ENCODE results near the gene CFAP61. TPM values are rescaled to one million over a fixed set of nuclear protein-coding genes. Genes with fewer than 3 reads are reported as not detected.

Gene CFAP61
- total RNA-seq, 1 donor from 2014 or later = not detected

- H3K27ac Mint-ChIP-seq = no peak overlapping the region
- no peaks in the 10 kb centered on the region for H3K9me3 Mint-ChIP-seq
- no peaks in the 10 kb centered on the region for H3K36me3 Mint-ChIP-seq (ENCODE audit: low read depth)
- H3K4me3 Mint-ChIP-seq = no peak overlapping the region
- H3K27me3 Mint-ChIP-seq (ENCODE audit: insufficient read depth) = peaks cover 17% of the 10 kb centered on the region
- DNase-seq (ENCODE audit: low spot score) = no peak
- intact Hi-C loops (cut with micrococcal nuclease) = no loop called here
- H3K4me1 Mint-ChIP-seq (ENCODE audit: low read depth) = no peaks in the 10 kb centered on the region
Measured at GRCh38 chr20:20275636-20276035, 223.3 kb downstream of the CFAP61 start.

- intact Hi-C loops (cut with micrococcal nuclease) = no loop called here
- Mint-ChIP-seq H3K9me3 (no peaks in the 10 kb centered on the region), H3K4me3 (no peak overlapping the region), H3K27ac (no peak overlapping the region), H3K4me1 (ENCODE audit: low read depth) (no peaks in the 10 kb centered on the region), H3K36me3 (ENCODE audit: low read depth) (no peaks in the 10 kb centered on the region), H3K27me3 (ENCODE audit: insufficient read depth) (peaks cover 17% of the 10 kb centered on the region)
- no peak for DNase-seq (ENCODE audit: low spot score)
Measured at GRCh38 chr20:20276811-20277530, 224.6 kb downstream of the CFAP61 start.

GRCh38 chr20:20277894-20278335 lies 225.6 kb downstream of the CFAP61 start:
- Mint-ChIP-seq H3K4me3 (no peak overlapping the region), H3K36me3 (ENCODE audit: low read depth) (no peaks in the 10 kb centered on the region), H3K27me3 (ENCODE audit: insufficient read depth) (peaks cover 17% of the 10 kb centered on the region), H3K9me3 (no peaks in the 10 kb centered on the region), H3K27ac (no peak overlapping the region), H3K4me1 (ENCODE audit: low read depth) (no peaks in the 10 kb centered on the region)
- intact Hi-C loops (cut with micrococcal nuclease) = loop anchor here (2.0 kb wide), 1 partner anchor 37 kb away; no protein-coding TSS in a partner anchor
- DNase-seq (ENCODE audit: low spot score) = no peak

- Mint-ChIP-seq H3K4me1 (ENCODE audit: low read depth) (no peaks in the 10 kb centered on the region), H3K27ac (no peak overlapping the region), H3K9me3 (no peaks in the 10 kb centered on the region), H3K27me3 (ENCODE audit: insufficient read depth) (peaks cover 3% of the 10 kb centered on the region), H3K36me3 (ENCODE audit: low read depth) (no peaks in the 10 kb centered on the region), H3K4me3 (no peak overlapping the region)
- intact Hi-C loops (cut with micrococcal nuclease) = no loop called here
- DNase-seq (ENCODE audit: low spot score) = no peak
Measured at GRCh38 chr20:20286061-20286460, 233.7 kb downstream of the CFAP61 start.

GRCh38 chr20:20289331-20289730 lies 237.0 kb downstream of the CFAP61 start:
- Mint-ChIP-seq H3K36me3 (ENCODE audit: low read depth) (no peaks in the 10 kb centered on the region), H3K27ac (no peak overlapping the region), H3K4me3 (no peak overlapping the region), H3K4me1 (ENCODE audit: low read depth) (no peaks in the 10 kb centered on the region), H3K9me3 (no peaks in the 10 kb centered on the region), H3K27me3 (ENCODE audit: insufficient read depth) (peaks cover 3% of the 10 kb centered on the region)
- intact Hi-C loops (cut with micrococcal nuclease) = no loop called here
- no peak for DNase-seq (ENCODE audit: low spot score)

GRCh38 chr20:20292472-20292871 lies 240.1 kb downstream of the CFAP61 start:
- H3K27ac Mint-ChIP-seq = no peak overlapping the region
- H3K4me3 Mint-ChIP-seq = no peak overlapping the region
- no peak for DNase-seq (ENCODE audit: low spot score)
- intact Hi-C loops (cut with micrococcal nuclease) = no loop called here
- no peaks in the 10 kb centered on the region for H3K36me3 Mint-ChIP-seq (ENCODE audit: low read depth)
- no peaks in the 10 kb centered on the region for H3K9me3 Mint-ChIP-seq
- H3K27me3 Mint-ChIP-seq (ENCODE audit: insufficient read depth) = no peaks in the 10 kb centered on the region
- no peaks in the 10 kb centered on the region for H3K4me1 Mint-ChIP-seq (ENCODE audit: low read depth)

GRCh38 chr20:20293141-20293540 lies 240.8 kb downstream of the CFAP61 start:
- Mint-ChIP-seq H3K36me3 (ENCODE audit: low read depth) (no peaks in the 10 kb centered on the region), H3K27me3 (ENCODE audit: insufficient read depth) (no peaks in the 10 kb centered on the region), H3K9me3 (no peaks in the 10 kb centered on the region), H3K4me1 (ENCODE audit: low read depth) (no peaks in the 10 kb centered on the region), H3K4me3 (no peak overlapping the region), H3K27ac (no peak overlapping the region)
- intact Hi-C loops (cut with micrococcal nuclease) = no loop called here
- DNase-seq (ENCODE audit: low spot score) = no peak

- intact Hi-C loops (cut with micrococcal nuclease) = no loop called here
- Mint-ChIP-seq H3K4me3 (no peak overlapping the region), H3K27ac (no peak overlapping the region), H3K9me3 (no peaks in the 10 kb centered on the region), H3K36me3 (ENCODE audit: low read depth) (no peaks in the 10 kb centered on the region), H3K27me3 (ENCODE audit: insufficient read depth) (no peaks in the 10 kb centered on the region), H3K4me1 (ENCODE audit: low read depth) (no peaks in the 10 kb centered on the region)
- DNase-seq (ENCODE audit: low spot score) = no peak
Measured at GRCh38 chr20:20293691-20294385, 241.5 kb downstream of the CFAP61 start.

GRCh38 chr20:20295621-20296498 lies 243.5 kb downstream of the CFAP61 start:
- no peaks in the 10 kb centered on the region for H3K9me3 Mint-ChIP-seq
- H3K4me1 Mint-ChIP-seq (ENCODE audit: low read depth) = no peaks in the 10 kb centered on the region
- H3K27ac Mint-ChIP-seq = no peak overlapping the region
- no peaks in the 10 kb centered on the region for H3K27me3 Mint-ChIP-seq (ENCODE audit: insufficient read depth)
- intact Hi-C loops (cut with micrococcal nuclease) = no loop called here
- no peaks in the 10 kb centered on the region for H3K36me3 Mint-ChIP-seq (ENCODE audit: low read depth)
- DNase-seq (ENCODE audit: low spot score) = no peak
- no peak overlapping the region for H3K4me3 Mint-ChIP-seq

GRCh38 chr20:20297181-20297580 lies 244.8 kb downstream of the CFAP61 start:
- intact Hi-C loops (cut with micrococcal nuclease) = no loop called here
- Mint-ChIP-seq H3K9me3 (no peaks in the 10 kb centered on the region), H3K27me3 (ENCODE audit: insufficient read depth) (no peaks in the 10 kb centered on the region), H3K4me1 (ENCODE audit: low read depth) (no peaks in the 10 kb centered on the region), H3K36me3 (ENCODE audit: low read depth) (no peaks in the 10 kb centered on the region), H3K4me3 (no peak overlapping the region), H3K27ac (no peak overlapping the region)
- no peak for DNase-seq (ENCODE audit: low spot score)

- no peak overlapping the region for H3K27ac Mint-ChIP-seq
Measured at GRCh38 chr20:20297752-20298151, 245.4 kb downstream of the CFAP61 start.

GRCh38 chr20:20299904-20300303 lies 247.6 kb downstream of the CFAP61 start:
- no peak overlapping the region for H3K27ac Mint-ChIP-seq
- DNase-seq (ENCODE audit: low spot score) = no peak
- H3K9me3 Mint-ChIP-seq = no peaks in the 10 kb centered on the region
- intact Hi-C loops (cut with micrococcal nuclease) = no loop called here
- no peaks in the 10 kb centered on the region for H3K27me3 Mint-ChIP-seq (ENCODE audit: insufficient read depth)
- H3K4me1 Mint-ChIP-seq (ENCODE audit: low read depth) = no peaks in the 10 kb centered on the region
- H3K4me3 Mint-ChIP-seq = no peak overlapping the region
- no peaks in the 10 kb centered on the region for H3K36me3 Mint-ChIP-seq (ENCODE audit: low read depth)

More at GRCh38 chr20:20297752-20298151, 245.4 kb downstream of the CFAP61 start:
- Mint-ChIP-seq H3K4me3 (no peak overlapping the region), H3K9me3 (no peaks in the 10 kb centered on the region), H3K4me1 (ENCODE audit: low read depth) (no peaks in the 10 kb centered on the region), H3K36me3 (ENCODE audit: low read depth) (no peaks in the 10 kb centered on the region), H3K27me3 (ENCODE audit: insufficient read depth) (no peaks in the 10 kb centered on the region)
- intact Hi-C loops (cut with micrococcal nuclease) = no loop called here
- no peak for DNase-seq (ENCODE audit: low spot score)

- H3K36me3 Mint-ChIP-seq (ENCODE audit: low read depth) = no peaks in the 10 kb centered on the region
- no peaks in the 10 kb centered on the region for H3K9me3 Mint-ChIP-seq
- H3K27me3 Mint-ChIP-seq (ENCODE audit: insufficient read depth) = peaks cover 2% of the 10 kb centered on the region
- no peak overlapping the region for H3K4me3 Mint-ChIP-seq
- H3K27ac Mint-ChIP-seq = no peak overlapping the region
- H3K4me1 Mint-ChIP-seq (ENCODE audit: low read depth) = no peaks in the 10 kb centered on the region
- intact Hi-C loops (cut with micrococcal nuclease) = no loop called here
- no peak for DNase-seq (ENCODE audit: low spot score)
Measured at GRCh38 chr20:20303320-20303719, 251.0 kb downstream of the CFAP61 start.
